SKM-1 (cell line): ENCODE data around the gene ALDH1A2.
"Not testable (repeated sequence)": the region's sequence is repeated elsewhere in the genome, so short reads cannot be mapped to it uniquely, and the experiment has no call there.

Experiments
- DNase-seq: peaks from one replicate; lab custom pipeline; 2025; ENCODE audit not compliant: unreplicated experiment; lab: John Stamatoyannopoulos, UW

Gene ALDH1A2

DNA sequence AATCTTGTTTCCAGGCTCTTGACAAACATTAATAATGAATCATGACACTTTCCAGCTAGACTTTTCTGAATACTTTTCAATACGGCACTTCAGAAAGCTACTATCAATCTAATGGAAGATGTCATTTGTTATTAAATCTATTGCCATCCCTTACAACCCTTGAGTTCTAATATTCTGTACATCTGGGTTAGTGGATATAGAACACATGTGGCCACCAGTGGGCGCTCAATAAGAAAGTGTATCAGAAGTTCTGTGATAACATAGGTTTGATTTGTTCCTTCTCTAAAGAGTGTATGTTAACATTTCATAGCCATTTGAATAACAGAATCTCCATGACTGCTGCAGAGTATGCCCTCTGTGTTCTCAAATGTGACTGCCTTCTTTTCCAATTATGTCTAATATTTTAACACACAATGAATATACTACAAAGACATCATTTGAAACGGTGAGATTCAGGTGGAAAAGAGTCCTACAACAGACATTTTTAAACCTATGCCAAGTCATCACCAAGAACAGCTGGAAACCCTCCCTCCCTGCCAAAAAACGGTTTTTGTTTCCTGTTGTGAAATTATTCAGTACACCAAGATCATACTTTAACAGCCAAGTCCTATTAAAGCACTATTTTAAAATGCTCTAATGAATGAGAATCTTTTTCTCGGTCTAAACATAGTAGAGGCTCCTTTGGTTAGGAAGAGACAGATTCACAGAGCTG is 22.2 kb downstream of the ALDH1A2 start:
- no peak for DNase-seq

DNA sequence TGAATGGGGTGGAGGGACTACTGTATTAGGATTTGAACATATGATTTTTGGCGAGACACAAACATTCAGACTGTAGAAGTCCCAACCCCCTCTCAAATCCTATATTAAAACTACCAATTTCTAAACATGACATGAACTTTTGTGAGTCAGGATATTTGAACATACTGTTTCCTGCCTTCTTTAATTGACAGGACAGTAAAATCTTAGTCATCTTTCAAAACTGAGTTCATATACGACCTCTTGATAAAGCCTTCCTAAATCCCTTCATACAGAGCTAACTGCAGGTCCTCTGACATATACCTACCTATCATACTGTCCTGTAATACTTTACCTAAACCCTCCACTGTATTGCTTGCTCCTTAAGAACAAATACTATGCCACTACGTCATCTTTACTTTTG is 23.5 kb downstream of the ALDH1A2 start:
- DNase-seq = no peak

DNA sequence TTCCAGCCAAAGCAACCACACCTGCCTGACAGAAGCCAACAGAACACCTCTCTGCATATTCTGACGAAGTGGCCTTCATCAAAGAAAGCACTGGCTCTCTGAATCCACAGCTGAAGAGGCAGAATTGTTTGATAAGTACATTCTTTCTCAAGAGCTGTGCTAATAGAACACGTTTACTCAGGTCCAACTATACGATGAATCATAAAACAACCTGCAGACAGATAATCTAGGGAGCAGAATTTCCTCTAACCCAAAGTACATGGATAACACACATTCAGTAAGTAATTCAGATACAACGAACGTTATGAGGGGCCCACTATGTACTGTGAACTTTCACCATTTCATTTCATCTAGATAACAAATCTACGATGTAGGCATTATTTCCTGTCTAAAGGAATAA is 25.4 kb downstream of the ALDH1A2 start:
- no peak for DNase-seq

DNA sequence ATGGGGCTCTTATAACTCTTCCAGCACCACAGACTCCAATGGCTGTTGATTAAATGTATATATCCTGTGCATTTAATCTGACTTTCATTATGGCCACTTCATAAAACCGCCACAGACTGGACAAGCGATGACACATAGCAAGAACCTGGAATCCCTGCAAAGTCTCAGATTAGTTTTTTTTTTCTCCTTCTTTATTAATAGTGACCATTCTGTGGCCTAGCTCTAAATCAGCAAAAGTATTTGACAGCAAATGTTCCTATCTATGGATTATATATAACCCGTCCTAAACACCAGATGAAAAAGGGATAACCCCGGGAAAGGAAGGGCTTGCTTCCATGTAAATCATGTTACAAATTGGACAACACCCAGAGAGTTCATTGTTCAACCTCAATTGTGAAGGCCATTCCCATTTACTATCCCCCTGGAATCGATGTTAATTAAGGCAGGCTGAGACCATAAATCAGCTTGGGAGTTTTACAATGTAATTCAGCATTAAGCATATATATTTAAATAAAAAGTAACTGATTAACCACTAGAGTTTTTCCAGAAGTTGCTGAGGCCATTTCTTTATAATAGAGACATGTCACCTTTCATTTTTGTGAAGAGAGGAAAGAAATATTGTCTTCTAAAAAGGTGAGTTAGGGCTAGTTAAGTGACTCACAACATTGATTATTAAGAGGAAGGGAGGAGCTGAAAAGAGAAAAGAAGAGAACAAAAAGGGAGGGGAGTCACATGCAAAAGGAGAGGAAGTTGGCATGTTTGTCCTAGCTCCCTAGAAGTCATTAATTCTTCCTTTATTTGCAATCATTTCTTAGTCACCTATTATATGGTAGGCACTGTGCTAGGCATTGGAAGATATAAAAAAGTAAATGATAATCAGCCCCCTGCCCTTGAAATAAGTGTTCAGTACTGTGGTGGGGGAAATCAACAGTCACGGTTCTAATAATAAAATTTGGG is 26.2 kb downstream of the ALDH1A2 start:
- DNase-seq = no peak

DNA sequence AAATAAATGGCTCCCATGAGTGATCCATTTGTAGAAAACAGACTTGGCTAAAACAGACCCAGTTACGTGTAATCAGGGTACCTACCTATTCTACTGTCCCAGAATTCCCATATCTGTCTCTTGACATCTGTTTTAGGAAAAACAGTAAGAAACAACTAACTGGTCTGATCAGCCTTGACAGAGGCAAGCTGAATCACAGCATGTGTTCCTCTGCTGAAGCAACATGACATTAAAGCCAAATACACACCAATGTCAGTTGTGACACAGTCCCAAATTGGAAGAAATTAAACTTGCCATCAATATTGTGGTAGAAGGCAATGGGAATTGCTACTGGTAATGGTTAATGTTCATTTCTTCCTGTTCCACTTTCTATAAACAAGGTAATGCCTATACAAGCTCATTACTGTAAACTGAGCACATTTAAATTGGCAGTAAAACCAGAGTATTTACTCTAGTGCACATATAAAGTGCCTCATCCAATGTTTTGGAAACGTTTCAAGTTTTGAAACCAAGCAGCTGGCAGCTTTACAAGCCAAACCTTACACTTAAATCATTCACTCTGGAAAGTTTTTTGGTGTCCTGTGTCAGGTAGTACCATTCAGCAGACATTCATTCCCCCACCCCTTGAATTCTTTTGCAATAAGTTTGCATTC is 27.0 kb downstream of the ALDH1A2 start:
- DNase-seq = no peak

DNA sequence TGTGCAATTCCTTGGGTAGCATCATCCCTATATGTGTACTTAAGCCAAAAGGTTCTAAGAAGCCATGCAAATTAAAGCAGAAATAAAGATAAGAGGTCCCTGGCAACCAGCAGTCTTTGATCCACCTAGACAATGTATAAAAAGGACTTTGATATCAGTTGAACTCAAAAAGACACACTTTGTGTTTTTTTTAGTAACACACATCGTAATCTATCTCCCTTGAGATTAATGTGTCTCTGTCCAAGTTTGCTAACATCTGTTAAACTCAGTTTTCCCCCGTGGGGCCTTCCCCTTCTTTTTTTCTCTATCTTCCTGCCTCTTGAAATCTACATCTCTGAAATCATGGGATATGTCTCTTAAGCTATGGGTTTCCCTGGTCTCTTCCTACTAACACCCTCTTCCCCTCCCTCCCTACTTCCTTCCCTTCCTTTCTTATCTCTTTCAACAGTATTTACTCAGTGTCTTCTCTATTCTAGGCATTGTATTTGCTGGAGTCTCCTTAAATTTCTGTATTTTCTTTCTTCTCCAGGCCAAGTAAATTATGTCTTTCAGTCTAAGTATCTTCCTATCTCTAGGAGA is 27.7 kb downstream of the ALDH1A2 start:
- no peak for DNase-seq

DNA sequence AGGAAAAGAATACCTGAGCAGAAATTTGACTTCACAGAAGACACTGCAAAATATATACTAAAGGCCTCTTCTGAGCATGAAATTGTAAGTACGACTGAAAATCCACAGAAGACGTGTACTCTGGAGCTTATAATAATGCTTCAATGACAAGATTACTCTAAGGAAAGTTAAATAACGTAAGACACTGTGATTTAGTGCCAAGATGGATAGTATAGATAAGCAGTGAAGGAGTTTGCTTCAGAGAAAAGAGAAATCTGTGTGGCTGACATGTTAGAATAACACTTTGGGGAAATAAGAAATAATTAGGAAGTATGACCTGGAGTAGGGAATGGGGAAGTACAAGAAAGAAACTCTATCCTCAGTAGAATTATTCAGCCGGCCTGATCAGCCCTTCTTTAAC is 28.9 kb downstream of the ALDH1A2 start:
- DNase-seq = no peak

DNA sequence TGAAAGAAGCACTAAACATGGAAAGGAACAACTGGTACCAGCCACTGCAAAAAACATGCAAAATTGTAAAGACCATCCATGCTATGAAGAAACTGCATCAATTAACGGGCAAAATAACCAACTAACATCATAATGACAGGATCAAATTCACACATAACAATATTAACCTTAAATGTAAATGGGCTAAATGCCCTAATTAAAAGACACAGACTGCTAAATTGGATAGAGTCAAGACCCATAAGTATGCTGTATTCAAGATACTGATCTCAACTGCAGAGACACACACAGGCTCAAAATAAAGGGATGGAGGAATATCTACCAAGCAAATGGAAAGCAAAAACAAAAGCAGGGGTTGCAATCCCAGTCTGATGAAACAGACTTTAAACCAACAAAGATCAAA is 37.1 kb downstream of the ALDH1A2 start:
- DNase-seq = not testable (repeated sequence)

DNA sequence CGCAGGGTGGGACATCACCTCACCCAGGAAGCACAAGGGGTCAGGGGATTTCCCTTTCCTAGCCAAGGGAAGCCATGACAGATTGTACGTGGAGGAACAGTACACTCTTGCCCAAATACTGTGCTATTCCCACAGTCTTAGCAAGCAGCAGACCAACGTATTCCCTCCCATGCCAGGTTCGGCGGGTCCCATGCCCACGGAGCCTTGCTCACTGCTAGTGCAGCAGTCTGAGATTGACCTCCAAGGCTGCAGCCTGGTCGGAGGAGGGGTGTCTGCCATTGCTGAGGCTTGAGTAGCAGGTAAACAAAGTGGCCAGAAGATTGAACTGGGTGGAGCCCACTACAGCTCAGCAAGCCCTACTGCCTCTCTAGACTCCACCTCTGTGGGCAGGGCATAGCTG is 39.0 kb downstream of the ALDH1A2 start:
- no peak for DNase-seq

DNA sequence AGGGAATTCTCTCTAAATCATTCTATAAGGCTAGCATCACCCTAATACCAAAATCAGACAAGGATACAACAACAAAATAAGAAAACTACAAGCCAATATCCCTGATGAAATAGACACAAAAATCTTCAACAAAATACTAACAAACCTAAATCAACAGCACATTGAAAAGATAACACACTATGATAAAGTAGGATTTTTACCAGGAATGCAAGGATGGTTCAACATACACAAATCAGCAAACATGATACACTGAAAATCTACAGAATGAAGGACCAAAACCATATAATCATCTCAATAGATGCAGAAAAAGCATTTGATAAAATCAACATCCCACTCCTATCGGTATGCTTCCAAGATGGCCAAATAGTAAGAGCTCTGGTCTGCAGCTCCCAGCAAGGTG is 39.5 kb downstream of the ALDH1A2 start:
- no peak for DNase-seq

DNA sequence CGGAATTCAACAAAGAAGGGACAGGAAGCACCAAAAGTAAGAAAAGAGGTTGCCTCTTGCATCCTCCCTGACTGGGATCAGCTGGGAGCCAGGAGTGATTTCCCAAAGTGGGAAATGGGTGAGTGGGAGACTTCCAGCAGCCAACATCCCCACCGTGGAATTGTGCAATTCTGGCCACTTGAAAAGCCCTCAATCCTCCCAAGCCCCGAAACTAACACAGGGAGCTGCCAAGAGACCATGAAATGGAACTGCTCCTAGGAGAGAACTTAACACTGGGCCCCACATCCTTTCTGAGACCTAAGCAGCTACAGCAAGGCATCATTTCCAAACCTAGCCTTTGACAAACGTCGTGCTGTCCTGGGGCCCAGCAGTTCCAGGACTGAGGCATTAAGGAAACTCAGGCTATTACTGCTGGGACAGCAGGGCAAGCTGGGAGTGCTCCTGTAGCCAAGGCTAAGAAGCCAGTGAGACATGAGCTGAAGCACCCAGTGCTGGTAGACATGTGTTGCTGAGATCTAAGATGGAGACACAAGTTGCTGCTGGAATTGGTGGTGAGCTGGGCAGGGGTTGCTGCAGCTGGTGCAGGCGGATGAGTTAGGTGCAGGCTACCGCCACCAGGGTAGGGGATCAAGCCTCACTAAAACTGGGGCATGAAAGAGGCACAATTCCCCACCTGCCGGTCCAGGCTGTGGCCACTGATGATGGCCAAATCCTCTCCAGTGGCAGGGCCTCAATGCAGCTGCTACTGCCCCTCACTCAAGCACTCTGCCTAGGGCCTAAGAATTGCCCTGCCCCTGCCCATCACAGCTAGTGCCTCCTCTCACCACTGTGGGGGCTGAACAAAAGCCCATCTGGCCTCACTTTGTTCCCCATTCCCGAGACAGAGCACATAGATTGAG is 43.9 kb downstream of the ALDH1A2 start:
- DNase-seq = no peak

DNA sequence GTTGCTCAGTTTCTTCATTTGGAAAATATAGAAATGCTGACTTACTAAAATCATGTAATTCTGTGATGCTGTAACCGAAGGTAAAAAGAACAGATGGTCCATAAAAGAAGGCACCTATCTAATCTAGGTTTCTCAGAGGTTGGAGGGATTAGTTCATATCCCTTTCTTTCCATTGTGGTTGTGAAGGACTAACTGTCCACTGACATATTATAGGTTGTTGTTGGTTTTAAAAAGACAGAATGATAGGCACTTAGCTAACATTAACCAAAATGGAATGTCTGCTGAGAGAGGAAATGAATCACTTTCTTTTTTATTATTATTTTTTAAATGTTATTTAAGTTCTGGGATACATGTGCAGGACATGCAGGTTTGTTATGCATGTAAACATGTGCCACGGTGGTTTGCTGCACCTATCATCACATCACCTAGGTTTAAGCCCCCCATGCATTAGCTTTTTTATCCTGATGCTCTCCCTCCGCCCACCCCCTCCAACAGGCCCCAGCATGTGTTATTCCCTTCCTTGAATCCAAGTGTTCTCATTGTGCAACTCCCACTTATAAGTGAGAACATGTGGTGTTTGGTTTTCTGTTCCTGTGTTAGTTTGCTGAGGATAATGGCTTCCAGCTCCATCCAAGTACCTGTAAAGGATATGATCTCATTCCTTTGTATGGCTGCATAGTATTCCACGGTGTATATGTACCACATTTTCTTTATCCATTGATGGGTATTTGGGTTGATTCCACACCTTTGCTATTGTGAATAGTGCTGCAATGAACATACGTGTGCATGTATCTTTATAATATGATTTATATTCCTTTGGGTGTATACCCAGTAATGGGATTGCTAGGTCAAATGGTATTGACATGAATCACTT is 45.8 kb downstream of the ALDH1A2 start:
- no peak for DNase-seq

DNA sequence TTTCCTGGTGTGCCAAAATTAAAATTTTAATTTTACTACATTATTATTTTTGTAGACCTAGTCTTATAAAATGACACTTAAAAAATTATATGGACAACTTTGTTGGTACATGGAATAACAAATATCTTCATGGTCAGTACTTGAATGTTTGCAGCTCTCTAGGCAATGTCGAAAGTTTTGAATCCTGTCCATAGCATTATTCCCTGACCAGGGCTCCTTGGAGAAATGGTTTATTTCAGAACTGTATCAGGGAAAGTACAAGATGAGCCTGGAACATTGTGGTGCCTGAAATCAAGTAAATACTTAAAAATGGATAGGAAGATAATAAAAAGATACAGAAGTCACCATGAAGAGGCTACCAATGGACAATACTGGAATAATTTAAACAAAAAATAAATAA is 47.6 kb downstream of the ALDH1A2 start:
- DNase-seq = no peak

DNA sequence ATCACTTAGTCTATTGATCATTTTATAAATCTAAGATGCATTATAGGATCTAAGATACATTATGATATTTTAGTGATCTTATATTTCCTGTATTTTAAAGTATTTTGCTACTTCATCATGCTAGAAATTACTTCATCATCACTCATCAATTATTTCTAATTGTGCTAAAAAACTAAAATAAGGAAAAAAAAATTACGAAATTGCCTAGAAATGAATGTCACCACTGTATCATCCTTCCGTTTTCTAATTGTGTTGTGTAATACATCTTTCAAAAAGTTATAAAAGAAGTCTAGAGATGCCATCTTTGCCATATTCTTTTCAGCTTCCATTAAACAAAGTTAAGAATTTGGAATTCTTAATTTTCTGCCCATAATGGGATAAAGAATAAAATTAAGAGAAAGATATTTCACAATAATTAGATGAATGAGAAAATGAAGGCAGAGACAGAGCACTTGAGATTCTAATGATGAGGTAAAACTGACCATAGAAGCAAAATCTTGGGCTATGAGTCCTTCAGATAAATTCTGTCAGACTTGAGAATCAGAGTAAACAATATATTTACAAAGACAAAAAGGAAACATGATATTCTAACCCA is 48.8 kb downstream of the ALDH1A2 start:
- DNase-seq = no peak

DNA sequence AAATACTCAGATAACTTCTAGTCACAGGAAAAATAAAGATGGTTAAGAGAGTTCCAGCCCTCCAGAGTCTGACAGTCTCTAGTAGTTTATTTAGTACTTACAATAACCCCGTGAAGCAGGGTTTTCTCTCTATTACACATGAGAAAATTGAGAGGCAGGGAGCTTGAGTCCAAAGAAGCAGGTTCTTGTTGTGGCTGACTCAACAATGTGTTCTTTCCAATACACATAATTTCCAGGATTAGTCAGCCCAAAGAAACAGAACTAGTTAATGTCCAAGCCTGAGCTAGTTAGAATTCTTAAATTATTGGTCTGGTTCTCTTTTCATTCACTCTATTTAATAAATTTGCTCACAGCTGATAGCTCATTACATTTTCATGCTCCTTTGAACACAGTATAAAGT is 49.9 kb downstream of the ALDH1A2 start:
- no peak for DNase-seq

DNA sequence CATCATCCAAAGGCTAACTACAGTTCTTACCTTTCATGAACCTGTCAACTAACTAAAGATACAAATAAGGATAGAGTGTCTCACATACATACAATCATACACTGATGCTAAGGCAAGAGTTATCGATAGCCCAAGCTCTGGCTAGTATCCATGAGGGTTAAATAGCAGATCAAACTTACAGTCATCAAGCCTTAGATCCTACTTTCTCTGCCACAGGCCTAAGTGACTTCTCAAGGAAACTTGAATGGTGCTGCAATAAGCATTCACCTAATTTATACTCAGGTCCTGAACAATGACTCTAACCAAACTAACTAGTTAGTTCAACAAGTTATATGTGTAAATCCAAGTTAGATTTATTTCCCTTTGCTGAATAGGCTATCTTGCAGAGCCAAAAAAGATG is 51.0 kb downstream of the ALDH1A2 start:
- no peak for DNase-seq

DNA sequence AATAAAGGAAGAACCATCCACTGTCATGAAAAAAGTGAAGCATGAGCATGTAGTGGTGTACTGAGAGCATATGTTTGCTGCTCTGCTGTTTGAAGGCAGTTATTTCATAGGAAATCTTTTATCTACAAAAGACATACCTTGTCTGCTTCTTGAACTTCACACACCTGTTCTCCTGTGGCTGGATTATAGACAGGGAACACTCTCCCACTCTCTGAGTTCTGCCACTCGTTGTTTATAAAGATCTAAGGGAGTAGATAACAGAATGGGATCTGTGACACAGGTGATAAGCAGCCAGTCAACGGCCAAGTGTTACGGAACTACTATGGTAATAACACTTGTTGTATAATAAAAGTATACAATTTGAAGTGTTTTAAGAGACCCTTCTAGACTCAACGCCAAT is 51.5 kb downstream of the ALDH1A2 start:
- no peak for DNase-seq

DNA sequence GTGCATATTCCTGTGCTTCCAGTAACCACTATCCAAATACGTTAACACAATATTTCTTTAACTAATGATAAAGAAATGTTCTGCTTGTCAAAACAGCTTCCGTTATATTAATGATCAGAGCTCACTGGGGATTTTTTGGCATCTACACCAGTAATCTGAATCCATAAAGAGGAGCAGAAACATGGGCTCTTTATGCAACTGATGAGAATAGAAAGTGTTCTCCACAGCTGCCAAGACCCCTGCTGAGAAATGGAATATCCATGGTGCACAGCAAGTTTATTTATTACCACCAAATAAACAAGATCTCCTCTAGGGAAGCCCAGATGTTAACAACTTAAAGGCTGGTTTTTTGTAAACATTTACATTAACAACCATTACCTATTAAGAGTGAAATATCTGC is 54.5 kb downstream of the ALDH1A2 start:
- DNase-seq = no peak

DNA sequence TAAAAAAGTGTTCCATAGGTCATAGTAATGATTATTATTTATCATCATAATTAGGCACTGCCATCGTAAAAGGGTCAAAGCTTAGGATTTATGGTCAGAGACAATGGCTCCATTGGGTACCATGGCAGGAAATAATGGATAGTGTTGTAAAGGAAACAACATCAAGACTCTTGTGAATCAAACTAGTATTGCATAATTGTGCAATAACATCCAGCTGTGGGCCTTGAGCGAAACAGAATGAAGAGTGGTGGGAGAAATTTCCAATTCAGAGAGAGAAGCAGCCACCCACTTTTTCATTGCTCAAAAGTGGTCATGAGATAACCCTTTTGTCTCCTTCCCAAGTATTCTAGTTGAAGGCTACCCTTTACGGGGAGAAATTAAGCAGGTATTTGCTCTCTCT is 61.7 kb downstream of the ALDH1A2 start:
- no peak for DNase-seq
